ENCODE data around the gene APOBEC3B. TPM values are rescaled to one million over a fixed set of nuclear protein-coding genes. Genes with fewer than 3 reads are reported as not detected.
"Not testable (repeated sequence)": the region's sequence is repeated elsewhere in the genome, so short reads cannot be mapped to it uniquely, and the experiment has no call there.

APOBEC3B gene
- total and polyA plus RNA-seq, 2 experiments from 2014 or later: 4.1 to 10.6 TPM

DNA sequence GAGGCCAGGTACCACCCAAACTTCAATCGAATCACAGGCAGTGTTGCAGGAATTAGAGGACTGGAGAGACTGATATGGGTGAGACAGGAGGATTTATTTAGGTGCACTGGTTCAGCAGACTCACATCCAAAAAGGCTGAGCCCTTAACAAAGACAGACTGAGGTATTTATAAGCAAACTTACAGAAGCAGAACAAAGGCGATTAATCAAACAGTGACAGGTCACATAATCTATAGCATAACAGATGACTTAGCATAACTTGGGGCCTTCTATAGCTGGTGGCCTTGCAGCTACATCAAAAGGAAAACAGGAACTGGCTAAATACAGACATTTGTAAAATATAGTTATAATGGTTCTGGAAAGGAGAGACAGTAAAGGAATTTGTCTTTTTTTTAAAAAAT lies 2.1 kb downstream of the APOBEC3B start:
- no peaks in the 10 kb centered on the region for H3K9me2 ChIP-seq (ENCODE audit: insufficient read depth)
- no peaks in the 10 kb centered on the region for H4K20me1 ChIP-seq (ENCODE audit: insufficient read depth)
- H3K79me2 ChIP-seq (ENCODE audit: insufficient read depth): no peaks in the 10 kb centered on the region
- no peak overlapping the region for H3K4me3 ChIP-seq
- in situ Hi-C loops (cut with MboI): no loop called here
- no peak for DNase-seq
- H2AFZ ChIP-seq: no peak overlapping the region
- H3F3A ChIP-seq (ENCODE audit: insufficient read depth): no peaks in the 10 kb centered on the region
- no peaks in the 10 kb centered on the region for H3K9me3 ChIP-seq (ENCODE audit: low read depth)
- no peaks in the 10 kb centered on the region for H3K27me3 ChIP-seq (replicated peaks; ENCODE audit: insufficient read depth)
- H3K4me2 ChIP-seq (ENCODE audit: unreplicated experiment): no peak overlapping the region
- peaks cover 11% of the 10 kb centered on the region for H3K4me1 ChIP-seq (ENCODE audit: insufficient read depth)
- TF ChIP-seq EZH2phosphoT487 (IDR thresholded peaks at IDR 0.05; ENCODE audit: insufficient read depth, low read depth) (no peak), EZH2 (IDR thresholded peaks at IDR 0.05; ENCODE audit: insufficient read depth, poor library complexity, severe bottlenecking) (no peak)
- H3K36me3 ChIP-seq (ENCODE audit: low read depth): no peaks in the 10 kb centered on the region
- 95 to 100% methylated on average over 2 of the region's 2 CpGs for WGBS, 2 experiments (ENCODE audit: low coverage in 1 of 2, low lambda C conversion rate in 2 of 2, missing lambda C conversion rate in 2 of 2)
- no peak overlapping the region for H3K9ac ChIP-seq
- no peak overlapping the region for H3K27ac ChIP-seq

DNA sequence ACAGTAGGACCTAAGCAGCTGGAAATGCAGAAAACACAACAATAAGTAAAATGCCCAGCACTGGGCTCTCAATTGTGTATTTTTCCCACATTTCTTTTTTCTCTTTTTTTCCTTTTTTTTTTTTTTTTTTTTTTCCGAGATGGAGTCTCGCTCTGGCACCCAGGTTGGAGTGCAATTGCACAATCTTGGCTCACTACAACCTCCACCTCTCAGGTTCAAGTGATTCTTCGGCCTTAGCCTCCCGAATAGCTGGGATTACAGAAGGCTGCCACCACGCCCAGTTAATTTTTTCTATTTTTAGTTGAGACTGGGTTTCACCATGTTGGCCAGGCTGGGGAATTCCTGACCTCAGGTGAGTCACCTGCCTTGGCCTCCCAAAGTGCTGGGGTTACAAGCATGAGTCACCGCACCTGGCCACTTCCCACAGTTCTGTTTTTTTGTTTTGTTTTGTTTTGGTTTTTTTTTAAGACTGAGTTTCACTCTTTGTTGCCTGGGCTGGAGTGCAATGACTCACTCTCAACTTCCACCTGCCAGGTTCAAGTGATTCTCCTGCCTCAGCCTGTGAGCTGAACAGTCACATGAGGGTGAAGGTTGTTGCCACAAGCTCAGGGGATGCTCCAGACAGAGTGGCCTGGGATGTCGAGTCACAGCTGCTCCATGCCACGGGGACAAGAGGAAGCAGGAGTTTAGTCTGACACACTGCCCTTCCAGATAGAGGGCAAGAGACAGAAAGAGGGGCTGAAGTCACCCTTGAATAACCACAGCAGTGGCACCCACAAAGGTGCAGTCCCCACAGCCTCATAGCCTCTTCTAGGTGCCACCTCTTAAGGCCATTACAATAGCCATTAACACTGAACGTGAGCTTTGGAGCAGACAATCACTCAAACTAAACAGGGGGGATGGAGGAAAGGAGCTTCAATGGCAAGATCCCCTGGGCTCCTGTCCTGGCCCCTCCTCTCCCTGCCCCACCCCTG lies 2.9 kb downstream of the APOBEC3B start:
- peak; percentile 10 for DNase-seq
- not testable (repeated sequence) for H4K20me1 ChIP-seq (ENCODE audit: insufficient read depth)

DNA sequence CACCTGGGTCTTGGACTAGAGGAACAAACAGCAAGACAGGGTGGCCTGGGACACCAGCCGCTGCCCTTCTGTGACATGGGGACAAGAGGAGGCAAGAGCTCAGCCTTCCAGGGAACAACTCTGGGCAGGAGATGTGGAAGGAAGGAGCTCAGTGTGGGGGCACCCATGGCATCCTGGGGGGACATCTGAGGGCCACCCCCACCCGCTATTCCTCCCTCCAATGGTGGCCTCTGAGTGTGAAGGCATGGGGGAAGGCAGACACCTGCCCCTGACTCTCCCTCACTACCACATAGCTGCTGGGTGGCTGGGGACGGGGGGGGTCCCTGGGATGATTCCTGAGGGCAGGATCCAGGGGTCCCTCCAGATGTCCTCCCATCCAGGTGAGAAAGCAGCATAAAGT lies 4.5 kb downstream of the APOBEC3B start:
- no peaks in the 10 kb centered on the region for H3K36me3 ChIP-seq (ENCODE audit: low read depth)
- H3K79me2 ChIP-seq (ENCODE audit: insufficient read depth): no peaks in the 10 kb centered on the region
- 98 to 100% methylated on average over 2 to 3 of the region's 3 CpGs for WGBS, 2 experiments (ENCODE audit: low coverage in 1 of 2, low lambda C conversion rate in 2 of 2, missing lambda C conversion rate in 2 of 2)
- H3K27ac ChIP-seq: no peak overlapping the region
- H3F3A ChIP-seq (ENCODE audit: insufficient read depth): no peaks in the 10 kb centered on the region
- no peaks in the 10 kb centered on the region for H4K20me1 ChIP-seq (ENCODE audit: insufficient read depth)
- DNase-seq: no peak
- in situ Hi-C loops (cut with MboI): no loop called here
- TF ChIP-seq EZH2 (IDR thresholded peaks at IDR 0.05; ENCODE audit: insufficient read depth, poor library complexity, severe bottlenecking): no peak
- no peak for TF ChIP-seq EZH2phosphoT487 (IDR thresholded peaks at IDR 0.05; ENCODE audit: insufficient read depth, low read depth)
- H3K9ac ChIP-seq: no peak overlapping the region
- no peaks in the 10 kb centered on the region for H3K9me2 ChIP-seq (ENCODE audit: insufficient read depth)
- no peak overlapping the region for H3K4me3 ChIP-seq
- no peaks in the 10 kb centered on the region for H3K27me3 ChIP-seq (replicated peaks; ENCODE audit: insufficient read depth)
- H3K9me3 ChIP-seq (ENCODE audit: low read depth): no peaks in the 10 kb centered on the region
- H3K4me1 ChIP-seq (ENCODE audit: insufficient read depth): peaks cover 4% of the 10 kb centered on the region
- no peak overlapping the region for H3K4me2 ChIP-seq (ENCODE audit: unreplicated experiment)
- H2AFZ ChIP-seq: no peak overlapping the region

More for the DNA sequence above, 2.9 kb downstream of the APOBEC3B start:
- 82 to 83% methylated on average over 6 to 9 of the region's 9 CpGs for WGBS, 2 experiments (ENCODE audit: low coverage in 1 of 2, low lambda C conversion rate in 2 of 2, missing lambda C conversion rate in 2 of 2)
- H3K79me2 ChIP-seq (ENCODE audit: insufficient read depth); H2AFZ ChIP-seq; H3K9me2 ChIP-seq (ENCODE audit: insufficient read depth); H3K4me2 ChIP-seq (ENCODE audit: unreplicated experiment); H3K9me3 ChIP-seq (ENCODE audit: low read depth); in situ Hi-C loops (cut with MboI); H3K27ac ChIP-seq; H3K9ac ChIP-seq; H3K27me3 ChIP-seq (replicated peaks; ENCODE audit: insufficient read depth); H3K4me3 ChIP-seq; H3F3A ChIP-seq (ENCODE audit: insufficient read depth); H3K36me3 ChIP-seq (ENCODE audit: low read depth): not testable (repeated sequence)
- H3K4me1 ChIP-seq (ENCODE audit: insufficient read depth): peaks cover 11% of the 10 kb centered on the region

DNA sequence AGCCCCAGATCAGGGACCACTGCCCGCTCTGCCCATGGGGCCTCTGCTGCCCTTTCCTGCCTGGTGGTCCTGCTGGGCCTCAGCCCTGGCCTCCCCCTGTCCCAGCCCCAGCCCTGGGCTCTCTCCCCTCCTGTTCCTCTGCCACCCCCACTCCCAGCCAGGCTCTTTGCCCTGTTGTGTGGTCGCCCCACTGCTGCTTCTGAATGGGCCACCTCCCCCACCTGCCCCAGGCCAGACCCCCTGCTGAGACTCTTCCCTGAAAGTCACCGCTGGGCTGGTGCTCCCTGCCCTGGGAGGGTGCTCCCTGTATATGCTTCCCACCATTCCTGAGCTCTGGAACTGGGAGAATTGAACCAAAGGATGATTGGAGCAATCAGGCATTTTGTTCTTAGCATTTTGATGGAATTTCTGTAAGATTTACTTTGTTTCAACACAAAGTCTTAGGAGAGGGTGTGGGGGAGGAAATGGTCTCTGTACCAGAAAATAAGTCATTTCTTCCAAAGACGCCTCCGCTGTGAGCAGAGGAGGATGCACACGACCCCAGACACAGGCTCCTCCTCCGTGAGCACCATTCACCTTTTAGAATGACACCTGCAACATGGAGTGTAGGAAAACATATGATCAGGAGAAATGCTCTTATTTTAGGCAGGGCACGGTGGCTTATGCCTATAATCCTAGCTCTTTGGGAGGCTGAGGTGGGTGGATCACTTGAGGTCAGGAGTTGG lies 5.2 kb downstream of the APOBEC3B start:
- H3K79me2 ChIP-seq (ENCODE audit: insufficient read depth): no peaks in the 10 kb centered on the region
- WGBS, 2 experiments (ENCODE audit: low coverage in 1 of 2, low lambda C conversion rate in 2 of 2, missing lambda C conversion rate in 2 of 2): 93% methylated on average over 8 of the region's 8 CpGs
- no peak overlapping the region for H2AFZ ChIP-seq
- TF ChIP-seq EZH2 (IDR thresholded peaks at IDR 0.05; ENCODE audit: insufficient read depth, poor library complexity, severe bottlenecking): no peak
- no peak for TF ChIP-seq EZH2phosphoT487 (IDR thresholded peaks at IDR 0.05; ENCODE audit: insufficient read depth, low read depth)
- no peak overlapping the region for H3K27ac ChIP-seq
- no peaks in the 10 kb centered on the region for H3K4me1 ChIP-seq (ENCODE audit: insufficient read depth)
- H3K9ac ChIP-seq: no peak overlapping the region
- no peaks in the 10 kb centered on the region for H4K20me1 ChIP-seq (ENCODE audit: insufficient read depth)
- H3K4me3 ChIP-seq: no peak overlapping the region
- H3K27me3 ChIP-seq (replicated peaks; ENCODE audit: insufficient read depth): no peaks in the 10 kb centered on the region
- in situ Hi-C loops (cut with MboI): no loop called here
- no peak overlapping the region for H3K4me2 ChIP-seq (ENCODE audit: unreplicated experiment)
- H3K9me2 ChIP-seq (ENCODE audit: insufficient read depth): no peaks in the 10 kb centered on the region
- H3K9me3 ChIP-seq (ENCODE audit: low read depth): no peaks in the 10 kb centered on the region
- no peaks in the 10 kb centered on the region for H3K36me3 ChIP-seq (ENCODE audit: low read depth)
- H3F3A ChIP-seq (ENCODE audit: insufficient read depth): no peaks in the 10 kb centered on the region
- DNase-seq: no peak

All from GM23248 (cell line).